ENCODE data around the gene ORAI1.
"Not testable (repeated sequence)": the region's sequence is repeated elsewhere in the genome, so short reads cannot be mapped to it uniquely, and the experiment has no call there.

ORAI1 gene

GRCh38 chr12:121626087-121626852 is at the start of gene ORAI1:
TSS of gene ORAI1 (plus strand) at chr12:121626530.
- peak; percentile 98 for DNase-seq

- DNase-seq: no peak
Measured at GRCh38 chr12:121576851-121577391, 49.4 kb upstream of the ORAI1 start.

DNA sequence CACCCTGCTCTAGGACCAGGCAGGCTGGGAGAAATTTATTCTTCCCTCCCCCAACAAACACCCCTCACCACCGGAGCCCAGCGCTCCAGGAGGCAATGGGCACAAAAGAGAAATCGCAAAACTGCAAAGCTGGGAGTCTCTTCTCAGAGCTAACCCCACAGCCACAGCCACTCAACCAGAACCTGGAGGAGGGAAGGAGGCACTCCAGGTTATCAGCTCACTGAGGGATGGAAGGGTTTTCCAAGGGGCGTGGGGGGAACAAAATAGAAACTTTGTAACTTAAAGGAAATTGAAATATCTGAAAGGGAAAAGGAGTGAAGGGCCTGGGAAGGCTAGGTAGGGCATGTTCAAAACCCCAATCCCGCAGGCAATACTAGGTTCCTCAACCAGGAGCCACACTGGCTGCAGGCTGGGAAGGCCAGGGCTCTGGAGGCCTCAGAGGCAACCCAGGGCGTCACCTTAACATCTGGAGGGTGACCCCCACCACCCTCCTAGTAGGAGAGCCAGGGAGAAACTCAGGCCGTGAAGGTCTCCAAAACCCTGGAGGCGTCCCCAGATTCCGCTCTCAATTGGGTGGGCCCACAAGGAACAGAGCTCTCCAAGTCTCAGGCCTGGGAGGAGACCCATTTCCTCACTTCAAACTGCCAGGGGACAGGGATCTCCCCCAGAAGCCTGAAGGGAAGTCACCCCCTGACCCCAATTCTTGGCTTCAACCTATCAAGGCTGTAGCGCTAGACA is 48.7 kb upstream of the ORAI1 start:
- DNase-seq: no peak

- DNase-seq: no peak
Measured at GRCh38 chr12:121578230-121579189, 47.8 kb upstream of the ORAI1 start.

- peak; percentile 61 for DNase-seq
Measured at GRCh38 chr12:121579190-121579791, 47.0 kb upstream of the ORAI1 start.

GRCh38 chr12:121579981-121580868 is 46.1 kb upstream of the ORAI1 start:
- DNase-seq: peak; percentile 88

DNA sequence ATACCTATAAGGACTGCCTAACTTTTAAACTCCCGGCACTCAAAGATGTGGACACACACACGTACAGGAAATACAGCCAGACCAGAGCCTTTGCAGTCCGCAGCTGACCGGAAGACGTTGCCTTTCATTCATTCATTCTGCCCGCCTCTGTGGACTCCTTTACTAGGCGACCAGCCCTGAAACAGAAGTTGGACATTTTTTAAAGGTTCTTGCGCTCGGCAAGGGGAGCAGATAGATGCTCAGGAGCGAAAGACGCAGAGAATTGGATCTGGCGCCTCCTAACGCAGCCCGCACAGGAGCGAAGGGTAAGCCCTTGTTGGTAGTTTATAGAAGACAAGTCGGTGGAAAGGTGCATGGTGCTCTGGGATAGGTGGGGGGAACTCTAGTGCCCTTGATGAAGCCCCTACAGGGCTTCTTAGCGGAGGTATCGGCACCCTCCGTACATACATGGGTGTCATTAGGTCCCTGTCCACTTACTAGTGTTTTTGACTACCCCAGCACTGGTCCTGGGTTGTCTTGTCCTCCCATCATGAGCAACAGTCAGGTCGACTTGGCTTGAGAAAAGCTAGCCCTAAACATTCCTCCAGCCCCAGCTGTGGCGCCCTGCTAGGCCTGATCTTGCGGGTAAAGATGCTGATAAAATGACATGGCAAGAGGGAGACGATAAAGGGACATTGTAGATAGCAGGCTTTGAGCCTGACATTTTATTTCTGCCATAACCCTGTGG is 45.2 kb upstream of the ORAI1 start, which contains the start of gene KDM2B:
KDM2B (minus strand) TSS at position 65 of the 727 bp plus-strand sequence. CDS start 112 bp downstream, outside the sequence.
- DNase-seq: peak; percentile 52

- peak; percentile 50 for DNase-seq
Measured at GRCh38 chr12:121581686-121582429, 44.5 kb upstream of the ORAI1 start.

GRCh38 chr12:121582583-121583333 is 43.6 kb upstream of the ORAI1 start:
- DNase-seq: no peak

GRCh38 chr12:121583334-121583661 is 43.0 kb upstream of the ORAI1 start:
- not testable (repeated sequence) for DNase-seq

DNA sequence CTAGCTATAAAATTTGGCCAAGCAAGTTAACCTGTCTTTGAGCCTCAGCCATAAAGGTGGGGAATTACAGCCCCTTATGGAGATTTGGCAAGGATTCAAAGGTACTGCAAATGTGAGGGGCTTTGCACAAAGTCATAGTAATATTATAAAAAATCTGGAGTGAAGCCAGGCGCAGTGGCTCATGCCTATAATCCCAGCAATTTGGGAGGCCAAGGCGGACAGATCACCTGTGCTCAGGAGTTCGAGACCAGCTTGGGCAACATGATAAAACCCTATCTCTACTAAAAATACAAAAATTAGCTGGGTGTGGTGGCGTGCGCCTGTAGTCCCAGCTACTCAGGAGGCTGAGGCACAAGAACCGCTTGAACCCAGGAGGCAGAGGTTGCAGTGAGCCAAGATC is 41.4 kb upstream of the ORAI1 start:
- not testable (repeated sequence) for DNase-seq

DNA sequence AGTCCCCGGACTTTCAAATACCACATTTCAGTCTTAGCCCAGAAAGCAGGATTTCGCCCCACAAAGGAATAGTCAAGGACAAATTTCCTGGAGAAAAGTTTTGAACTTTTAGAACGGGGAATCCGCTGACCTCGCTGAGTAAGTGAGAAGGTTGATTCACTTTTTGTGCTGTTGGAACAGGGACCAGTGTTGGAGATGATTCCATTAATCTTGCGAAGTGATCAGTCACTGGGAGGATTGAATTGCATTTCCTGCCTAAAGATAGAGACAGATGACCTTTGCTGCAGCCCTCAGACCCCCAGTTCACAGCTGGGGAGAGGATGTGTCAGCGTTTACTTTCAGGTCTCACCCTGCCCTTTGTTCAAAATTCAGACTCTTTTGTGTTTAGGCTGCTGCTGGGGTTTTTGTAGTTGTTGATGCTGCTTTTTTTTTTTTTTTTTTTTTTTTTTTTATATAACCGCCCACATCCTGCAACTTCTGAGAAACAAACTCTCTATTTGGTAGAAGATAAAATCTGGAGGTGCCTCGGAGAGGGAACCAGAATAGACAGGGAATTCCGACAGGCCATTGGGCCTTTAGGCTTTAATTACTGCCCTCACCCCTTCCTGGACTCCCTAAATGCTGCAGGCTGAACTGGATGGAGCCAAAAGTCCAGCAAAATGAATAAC is 35.7 kb upstream of the ORAI1 start:
- no peak for DNase-seq

GRCh38 chr12:121592320-121592719 is 34.0 kb upstream of the ORAI1 start:
- no peak for DNase-seq

- DNase-seq: no peak
Measured at GRCh38 chr12:121595520-121595919, 30.8 kb upstream of the ORAI1 start.

DNA sequence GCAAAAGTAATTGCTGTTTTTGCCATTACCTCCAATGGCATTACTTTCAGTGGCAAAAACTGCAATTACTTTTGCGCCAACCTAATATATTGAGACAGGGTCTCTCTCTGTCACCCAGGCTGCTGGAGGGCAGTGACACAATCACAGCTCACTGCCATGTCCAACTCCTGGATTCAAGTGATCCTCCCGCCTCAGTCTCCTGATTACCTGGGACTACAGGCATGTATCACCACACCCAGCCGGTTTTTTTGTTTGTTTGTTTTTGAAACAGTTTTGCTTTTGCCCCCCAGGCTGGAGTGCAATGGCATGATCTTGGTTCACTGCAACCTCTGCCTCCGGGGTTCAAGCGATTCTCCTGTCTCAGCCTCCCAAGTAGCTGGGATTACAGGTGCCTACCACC is 29.8 kb upstream of the ORAI1 start:
- no peak for DNase-seq

- DNase-seq: no peak
Measured at GRCh38 chr12:121600702-121601336, 25.5 kb upstream of the ORAI1 start.

- no peak for DNase-seq
Measured at GRCh38 chr12:121602766-121603165, 23.6 kb upstream of the ORAI1 start.

GRCh38 chr12:121603581-121603980 is 22.7 kb upstream of the ORAI1 start:
- DNase-seq: no peak

All from DMS53 (cell line).